ENCODE results near the gene APP. TPM values are rescaled to one million over a fixed set of nuclear protein-coding genes. Genes with fewer than 3 reads are reported as not detected.
A peak's percentile ranks its signal among the peaks of the same experiment; 100 is the strongest.

APP gene
- total RNA-seq, 1 experiment from 2014 or later, result 266 TPM

DNA sequence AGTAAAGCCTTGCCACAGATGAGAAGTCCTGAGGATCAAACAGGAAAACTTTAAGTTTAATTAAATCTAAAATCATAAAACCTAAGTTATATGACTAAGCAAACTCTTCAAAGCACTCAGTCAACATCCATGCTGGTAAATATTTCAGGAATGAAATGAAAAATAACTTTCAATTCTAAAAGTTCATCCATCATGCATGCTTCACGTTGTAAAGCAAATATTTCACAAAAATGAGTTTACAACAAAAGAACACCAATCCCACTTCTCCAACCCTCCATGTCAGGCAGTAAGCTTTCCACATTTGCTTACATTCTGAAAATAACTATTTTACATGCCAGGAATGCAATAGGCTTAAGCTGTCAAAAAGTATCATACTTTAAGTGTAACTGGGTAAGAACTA is 16.8 kb downstream of the APP start:
- Histone ChIP-seq H4K20me1 (ENCODE audit: low read length) (peaks cover 62% of the 10 kb centered on the region; the same call in 1 of the 2 replicates), H3K27ac (ENCODE audit: low read length) (no peak overlapping the region), H3K79me2 (ENCODE audit: low read length) (peaks cover 99% of the 10 kb centered on the region), H2AFZ (ENCODE audit: low read length) (no peak overlapping the region), H3K4me1 (ENCODE audit: insufficient read depth, low read length) (peaks cover 14% of the 10 kb centered on the region), H3K9ac (ENCODE audit: low read length) (no peak overlapping the region), H3K36me3 (ENCODE audit: low read depth, low read length) (no peaks in the 10 kb centered on the region), H3K9me3 (ENCODE audit: low read length) (no peaks in the 10 kb centered on the region), H3K9me2 (replicated peaks; ENCODE audit: low read length) (no peaks in the 10 kb centered on the region), H3K4me3 (ENCODE audit: low read length) (no peak overlapping the region), H3F3A (ENCODE audit: low read length, unreplicated experiment) (no peaks in the 10 kb centered on the region), H3K4me2 (ENCODE audit: low read length) (no peak overlapping the region), H3K27me3 (ENCODE audit: low read length) (no peaks in the 10 kb centered on the region)
- CTCF ChIA-PET, result no interaction called here
- POLR2A ChIA-PET (ENCODE audit: unreplicated experiment), result no interaction called here
- peak; percentile 52 for ATAC-seq
- intact Hi-C loops (cut with micrococcal nuclease), result no loop called here
- BruUV-seq (replicated peaks), result no TSS peak
- no peak for DNase-seq
- TF ChIP-seq EZH2 (IDR thresholded peaks at IDR 0.05; ENCODE audit: low read length, unreplicated experiment), result no peak
- TF ChIP-seq, protein P1, sequence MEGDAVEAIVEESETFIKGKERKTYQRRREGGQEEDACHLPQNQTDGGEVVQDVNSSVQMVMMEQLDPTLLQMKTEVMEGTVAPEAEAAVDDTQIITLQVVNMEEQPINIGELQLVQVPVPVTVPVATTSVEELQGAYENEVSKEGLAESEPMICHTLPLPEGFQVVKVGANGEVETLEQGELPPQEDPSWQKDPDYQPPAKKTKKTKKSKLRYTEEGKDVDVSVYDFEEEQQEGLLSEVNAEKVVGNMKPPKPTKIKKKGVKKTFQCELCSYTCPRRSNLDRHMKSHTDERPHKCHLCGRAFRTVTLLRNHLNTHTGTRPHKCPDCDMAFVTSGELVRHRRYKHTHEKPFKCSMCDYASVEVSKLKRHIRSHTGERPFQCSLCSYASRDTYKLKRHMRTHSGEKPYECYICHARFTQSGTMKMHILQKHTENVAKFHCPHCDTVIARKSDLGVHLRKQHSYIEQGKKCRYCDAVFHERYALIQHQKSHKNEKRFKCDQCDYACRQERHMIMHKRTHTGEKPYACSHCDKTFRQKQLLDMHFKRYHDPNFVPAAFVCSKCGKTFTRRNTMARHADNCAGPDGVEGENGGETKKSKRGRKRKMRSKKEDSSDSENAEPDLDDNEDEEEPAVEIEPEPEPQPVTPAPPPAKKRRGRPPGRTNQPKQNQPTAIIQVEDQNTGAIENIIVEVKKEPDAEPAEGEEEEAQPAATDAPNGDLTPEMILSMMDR (conservative IDR thresholded peaks at IDR 0.05; ENCODE audit: low read depth, low read length), result no peak
- no peak for TF ChIP-seq EZH2phosphoT487 (IDR thresholded peaks at IDR 0.05; ENCODE audit: borderline replicate concordance, low read length)

DNA sequence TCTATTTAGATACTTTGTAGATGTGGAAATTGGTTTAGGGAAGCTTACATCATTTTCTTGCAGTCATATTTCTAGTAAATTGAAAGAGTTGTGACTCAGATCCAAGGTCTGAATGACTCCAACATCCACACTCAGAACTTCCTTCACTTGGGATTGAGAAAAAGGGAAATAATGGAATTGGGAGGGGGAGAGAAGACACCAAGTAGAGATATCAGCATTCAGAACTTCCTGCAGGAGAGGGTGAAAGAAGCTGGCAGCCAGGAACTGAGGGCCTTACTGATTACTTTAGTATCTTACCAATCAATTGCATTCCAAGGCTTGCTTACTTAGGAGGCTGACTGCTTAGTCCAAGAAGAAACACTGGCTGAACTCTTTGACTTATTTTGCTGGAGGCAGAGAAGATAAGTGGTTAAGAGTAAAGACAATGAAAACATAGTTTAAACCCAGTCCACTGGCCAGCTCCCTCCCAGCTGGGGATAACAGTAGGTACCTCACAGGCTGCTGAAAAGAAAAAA is 21.7 kb downstream of the APP start:
- no peaks in the 10 kb centered on the region for H3K9me2 ChIP-seq (replicated peaks; ENCODE audit: low read length)
- no TSS peak for BruUV-seq (replicated peaks)
- H3K36me3 ChIP-seq (ENCODE audit: low read depth, low read length), result peaks cover 24% of the 10 kb centered on the region
- no peak for TF ChIP-seq EZH2phosphoT487 (IDR thresholded peaks at IDR 0.05; ENCODE audit: borderline replicate concordance, low read length)
- TF ChIP-seq, protein P1 (conservative IDR thresholded peaks at IDR 0.05; ENCODE audit: low read depth, low read length), result no peak
- TF ChIP-seq EZH2 (IDR thresholded peaks at IDR 0.05; ENCODE audit: low read length, unreplicated experiment), result no peak
- H3K27me3 ChIP-seq (ENCODE audit: low read length), result no peaks in the 10 kb centered on the region
- ChIA-PET POLR2A (ENCODE audit: unreplicated experiment) (no interaction called here), CTCF (no interaction called here)
- no peak overlapping the region for H2AFZ ChIP-seq (ENCODE audit: low read length)
- peak; percentile 10; the same call in 1 of the 2 replicates for ATAC-seq
- H3K79me2 ChIP-seq (ENCODE audit: low read length), result peaks cover 100% of the 10 kb centered on the region
- peaks cover 14% of the 10 kb centered on the region for H3K4me1 ChIP-seq (ENCODE audit: insufficient read depth, low read length)
- no peaks in the 10 kb centered on the region for H3K9me3 ChIP-seq (ENCODE audit: low read length)
- no peaks in the 10 kb centered on the region for H3F3A ChIP-seq (ENCODE audit: low read length, unreplicated experiment)
- peaks cover 60% of the 10 kb centered on the region; the same call in 1 of the 2 replicates for H4K20me1 ChIP-seq (ENCODE audit: low read length)
- peak overlapping the region; percentile 6; the same call in 1 of the 2 replicates for H3K27ac ChIP-seq (ENCODE audit: low read length)
- H3K9ac ChIP-seq (ENCODE audit: low read length), result no peak overlapping the region
- H3K4me2 ChIP-seq (ENCODE audit: low read length), result no peak overlapping the region
- intact Hi-C loops (cut with micrococcal nuclease), result no loop called here
- peak; percentile 27 for DNase-seq
- H3K4me3 ChIP-seq (ENCODE audit: low read length), result no peak overlapping the region

DNA sequence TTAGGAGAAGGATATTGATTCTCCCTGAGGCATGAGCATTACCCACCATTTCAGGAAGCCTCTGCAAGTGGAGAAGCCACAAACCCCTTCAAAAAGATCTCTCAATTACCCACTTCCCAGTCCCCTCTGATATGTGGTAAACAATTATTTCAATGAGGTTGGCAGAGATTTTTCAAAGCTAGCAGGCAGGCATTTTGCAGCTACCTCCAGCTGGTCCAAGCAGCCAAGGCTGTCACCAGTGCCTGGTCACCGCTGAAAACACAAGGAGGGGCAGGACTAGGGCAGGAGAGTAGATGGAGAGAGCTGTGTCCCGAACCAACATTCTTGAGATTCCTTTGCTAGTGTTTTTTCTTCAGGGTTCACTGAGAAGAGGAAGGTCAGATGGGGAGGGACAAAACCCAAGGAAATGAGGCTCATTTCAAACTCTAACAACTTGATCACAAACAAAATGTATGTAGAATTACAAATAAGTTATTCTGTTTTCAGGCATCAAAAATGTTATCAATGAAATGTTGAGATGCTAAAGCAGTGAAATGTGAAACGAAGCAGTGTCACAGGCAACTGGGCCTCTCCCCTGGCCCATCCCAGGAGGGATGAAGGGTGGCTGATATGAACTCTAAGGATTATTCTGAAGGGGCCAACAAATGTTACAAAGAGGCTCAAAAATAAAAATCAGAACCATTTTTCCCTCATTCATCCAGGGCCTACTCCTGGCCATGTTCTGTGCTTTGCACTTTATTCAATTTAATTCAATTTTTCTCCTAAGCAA is 22.3 kb downstream of the APP start:
- H4K20me1 ChIP-seq (ENCODE audit: low read length), result peaks cover 54% of the 10 kb centered on the region; the same call in 1 of the 2 replicates
- H3K9me2 ChIP-seq (replicated peaks; ENCODE audit: low read length), result no peaks in the 10 kb centered on the region
- H3K9ac ChIP-seq (ENCODE audit: low read length), result no peak overlapping the region
- BruUV-seq (replicated peaks), result no TSS peak
- H3K27me3 ChIP-seq (ENCODE audit: low read length), result no peaks in the 10 kb centered on the region
- no peak overlapping the region for H3K4me3 ChIP-seq (ENCODE audit: low read length)
- no peaks in the 10 kb centered on the region for H3F3A ChIP-seq (ENCODE audit: low read length, unreplicated experiment)
- ChIA-PET CTCF (interaction anchor here (0.5 kb wide), 1 partner anchor 100 kb away, joined by 3 read pairs; no protein-coding TSS in a partner anchor), POLR2A (ENCODE audit: unreplicated experiment) (no interaction called here)
- H3K27ac ChIP-seq (ENCODE audit: low read length), result no peak overlapping the region
- H3K4me1 ChIP-seq (ENCODE audit: insufficient read depth, low read length), result peaks cover 14% of the 10 kb centered on the region
- intact Hi-C loops (cut with micrococcal nuclease), result no loop called here
- ATAC-seq, result 0 out of 2 replicates have a peak, but pooled peaks have one; percentile 14
- H3K4me2 ChIP-seq (ENCODE audit: low read length), result no peak overlapping the region
- H3K79me2 ChIP-seq (ENCODE audit: low read length), result peaks cover 100% of the 10 kb centered on the region
- no peaks in the 10 kb centered on the region for H3K9me3 ChIP-seq (ENCODE audit: low read length)
- peaks cover 24% of the 10 kb centered on the region for H3K36me3 ChIP-seq (ENCODE audit: low read depth, low read length)
- H2AFZ ChIP-seq (ENCODE audit: low read length), result no peak overlapping the region
- TF ChIP-seq, protein P1 (conservative IDR thresholded peaks at IDR 0.05; ENCODE audit: low read depth, low read length), result no peak
- no peak for TF ChIP-seq EZH2 (IDR thresholded peaks at IDR 0.05; ENCODE audit: low read length, unreplicated experiment)
- no peak for TF ChIP-seq EZH2phosphoT487 (IDR thresholded peaks at IDR 0.05; ENCODE audit: borderline replicate concordance, low read length)
- DNase-seq, result no peak

Measured in PC-3 (cell line).